Measurements from ENCODE around the gene WNT4. TPM values are rescaled to one million over a fixed set of nuclear protein-coding genes. Genes with fewer than 3 reads are reported as not detected.

Gene WNT4
- total RNA-seq, 1 donor from 2014 or later, result not detected

DNA sequence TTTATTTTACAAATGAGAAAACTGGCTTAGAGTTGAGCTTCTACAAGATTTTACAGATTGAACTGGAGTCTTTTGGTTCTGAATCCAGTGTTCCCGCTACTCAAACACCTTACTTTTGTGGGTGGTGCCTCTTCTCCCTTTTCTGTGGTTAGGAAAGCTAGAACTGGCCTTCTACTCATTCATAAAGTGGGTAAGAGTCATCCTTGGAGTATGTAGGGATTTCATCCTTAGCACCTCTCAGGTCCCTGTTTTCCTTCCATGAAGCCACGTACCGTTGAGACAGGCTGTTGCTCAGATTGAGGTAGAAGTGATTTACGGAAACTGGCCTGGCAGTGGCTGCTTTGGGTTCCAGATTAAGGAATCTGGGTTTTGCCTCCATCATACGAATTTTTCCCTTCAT lies 35.8 kb downstream of the WNT4 start:
- H3F3A ChIP-seq (ENCODE audit: low read depth), result peaks cover 10% of the 10 kb centered on the region
- peaks cover 10% of the 10 kb centered on the region for H3K36me3 Mint-ChIP-seq
- H3K4me1 Mint-ChIP-seq, result peaks cover 9% of the 10 kb centered on the region
- no peak for TF ChIP-seq CTCF (IDR thresholded peaks at IDR 0.05)
- no peak for TF ChIP-seq EZH2 (IDR thresholded peaks at IDR 0.05)
- TF ChIP-seq EZH2phosphoT487 (IDR thresholded peaks at IDR 0.05), result no peak
- no peaks in the 10 kb centered on the region for H3K27me3 ChIP-seq
- no peak for DNase-seq (ENCODE audit: low spot score)
- no peaks in the 10 kb centered on the region for H3K4me1 ChIP-seq
- H3K9ac ChIP-seq, result no peak overlapping the region
- H3K27ac ChIP-seq, result no peak overlapping the region
- no peaks in the 10 kb centered on the region for H3K9me3 Mint-ChIP-seq
- H4K20me1 ChIP-seq (ENCODE audit: low read depth), result peaks cover 86% of the 10 kb centered on the region
- H3K79me2 ChIP-seq (ENCODE audit: low read depth), result peaks cover 14% of the 10 kb centered on the region
- no peak overlapping the region for H2AFZ ChIP-seq (replicated peaks)
- no peak overlapping the region for H3K27ac Mint-ChIP-seq
- H3K36me3 ChIP-seq, result no peaks in the 10 kb centered on the region
- no peaks in the 10 kb centered on the region for H3K27me3 Mint-ChIP-seq (ENCODE audit: insufficient read depth, low read depth)
- no peaks in the 10 kb centered on the region for H3K9me3 ChIP-seq (ENCODE audit: low read depth)
- no peak overlapping the region for H3K4me3 ChIP-seq
- H3K4me2 ChIP-seq, result no peak overlapping the region
- no peak overlapping the region for H3K4me3 Mint-ChIP-seq

- no peaks in the 10 kb centered on the region for H3K27me3 Mint-ChIP-seq (ENCODE audit: insufficient read depth, low read depth)
- Histone ChIP-seq H3K27me3 (no peaks in the 10 kb centered on the region), H3K4me1 (no peaks in the 10 kb centered on the region), H3K4me2 (no peak overlapping the region), H2AFZ (replicated peaks) (no peak overlapping the region), H3K27ac (no peak overlapping the region), H3K9me3 (ENCODE audit: low read depth) (no peaks in the 10 kb centered on the region), H3K79me2 (ENCODE audit: low read depth) (peaks cover 14% of the 10 kb centered on the region), H3F3A (ENCODE audit: low read depth) (peaks cover 10% of the 10 kb centered on the region), H3K36me3 (no peaks in the 10 kb centered on the region), H4K20me1 (ENCODE audit: low read depth) (peaks cover 83% of the 10 kb centered on the region), H3K9ac (no peak overlapping the region), H3K4me3 (no peak overlapping the region)
- peak; percentile 87 for TF ChIP-seq CTCF (IDR thresholded peaks at IDR 0.05)
- no peak for TF ChIP-seq EZH2 (IDR thresholded peaks at IDR 0.05)
- TF ChIP-seq EZH2phosphoT487 (IDR thresholded peaks at IDR 0.05), result no peak
- no peaks in the 10 kb centered on the region for H3K9me3 Mint-ChIP-seq
- DNase-seq (ENCODE audit: low spot score), result peak; percentile 69
- H3K36me3 Mint-ChIP-seq, result peaks cover 12% of the 10 kb centered on the region
- H3K4me1 Mint-ChIP-seq, result peaks cover 7% of the 10 kb centered on the region
- H3K4me3 Mint-ChIP-seq, result no peak overlapping the region
- H3K27ac Mint-ChIP-seq, result no peak overlapping the region
These were observed 37.2 kb downstream of the WNT4 start for GRCh38 chr1:22105611-22106207.

GRCh38 chr1:22104865-22105437 lies 37.9 kb downstream of the WNT4 start:
- Histone ChIP-seq H3K9ac (no peak overlapping the region), H3F3A (ENCODE audit: low read depth) (peaks cover 10% of the 10 kb centered on the region), H3K9me3 (ENCODE audit: low read depth) (no peaks in the 10 kb centered on the region), H3K4me1 (no peaks in the 10 kb centered on the region), H2AFZ (replicated peaks) (no peak overlapping the region), H3K4me2 (no peak overlapping the region), H3K79me2 (ENCODE audit: low read depth) (peaks cover 14% of the 10 kb centered on the region), H4K20me1 (ENCODE audit: low read depth) (peaks cover 80% of the 10 kb centered on the region), H3K4me3 (no peak overlapping the region), H3K27ac (no peak overlapping the region), H3K36me3 (no peaks in the 10 kb centered on the region), H3K27me3 (no peaks in the 10 kb centered on the region)
- H3K9me3 Mint-ChIP-seq, result no peaks in the 10 kb centered on the region
- DNase-seq (ENCODE audit: low spot score), result no peak
- peaks cover 7% of the 10 kb centered on the region for H3K4me1 Mint-ChIP-seq
- no peak overlapping the region for H3K27ac Mint-ChIP-seq
- H3K4me3 Mint-ChIP-seq, result no peak overlapping the region
- TF ChIP-seq EZH2 (IDR thresholded peaks at IDR 0.05) (no peak), CTCF (IDR thresholded peaks at IDR 0.05) (no peak), EZH2phosphoT487 (IDR thresholded peaks at IDR 0.05) (no peak)
- H3K36me3 Mint-ChIP-seq, result peaks cover 12% of the 10 kb centered on the region
- no peaks in the 10 kb centered on the region for H3K27me3 Mint-ChIP-seq (ENCODE audit: insufficient read depth, low read depth)

Data from neural progenitor cell (in vitro differentiated cells).